DND-41 (cell line): Measurements from ENCODE around the gene AK8.

ENCODE experiments used
- ATAC-seq: fragments of 200-7000 bp; cut with Tn5 transposase; 3 replicates; pipeline ENCODE4 v1.9.1; 2021; ENCODE audit warnings: low read depth; ENCODE audit not compliant: insufficient read depth
- DNase-seq: peaks from one replicate; pipeline ENCODE4 v3.0.0-alpha.2; 2020
- H2AFZ ChIP-seq: 2 replicates; pipeline ENCODE4 v1.6.0; 2012; ENCODE audit warnings: low read depth, low read length
- H3K27ac ChIP-seq: 2 replicates; pipeline ENCODE4 v1.5.1; 2012; ENCODE audit warnings: low read length, inconsistent platforms
- H3K27me3 ChIP-seq: fragments of 200-600 bp; sonication (generic); 2 replicates; pipeline ENCODE4 v1.6.0; 2012; ENCODE audit warnings: low read length, mild to moderate bottlenecking, inconsistent platforms; ENCODE audit not compliant: insufficient read depth, poor library complexity
- H3K36me3 ChIP-seq: 2 replicates; pipeline ENCODE4 v1.5.1; 2012; ENCODE audit warnings: low read length, inconsistent platforms; ENCODE audit not compliant: insufficient read depth
- H3K4me1 ChIP-seq: 2 replicates; pipeline ENCODE4 v1.5.1; 2012; ENCODE audit warnings: mild to moderate bottlenecking, low read length; ENCODE audit not compliant: insufficient read depth
- H3K4me2 ChIP-seq: 2 replicates; pipeline ENCODE4 v1.6.0; 2012; ENCODE audit warnings: mild to moderate bottlenecking, moderate library complexity, low read length, inconsistent platforms; ENCODE audit not compliant: insufficient read depth
- H3K4me3 ChIP-seq, 2 experiments: fragments of 200-600 bp in 1 of 2; shearing (Covaris generic) in 1 of 2; 2 replicates each; pipeline ENCODE4 v1.5.1; 2012 to 2016; ENCODE audit warnings: inconsistent platforms in 2 of 2, low read length in 2 of 2, mild to moderate bottlenecking in 2 of 2, low read depth in 1 of 2, moderate library complexity in 1 of 2
- H3K79me2 ChIP-seq: 2 replicates; pipeline ENCODE4 v1.6.0; 2012; ENCODE audit warnings: low read length, inconsistent platforms; ENCODE audit not compliant: insufficient read depth
- H3K9ac ChIP-seq: 2 replicates; pipeline ENCODE4 v1.6.0; 2012; ENCODE audit warnings: low read depth, mild to moderate bottlenecking, inconsistent platforms, low read length, moderate library complexity
- H3K9me3 ChIP-seq: 2 replicates; pipeline ENCODE4 v1.5.1; 2012; ENCODE audit warnings: low read length, moderate library complexity, mild to moderate bottlenecking, inconsistent platforms; ENCODE audit not compliant: insufficient read depth, severe bottlenecking
- H4K20me1 ChIP-seq: 2 replicates; pipeline ENCODE4 v1.6.0; 2012; ENCODE audit warnings: low read length; ENCODE audit not compliant: insufficient read depth
- CTCF ChIP-seq: IDR thresholded peaks from 2 replicates; pipeline ENCODE4 v1.5.1; 2012; ENCODE audit warnings: borderline replicate concordance, low read length, moderate library complexity, mild to moderate bottlenecking; ENCODE audit not compliant: poor library complexity, severe bottlenecking; ENCODE audit errors: extremely low read depth
- EZH2 ChIP-seq: IDR thresholded peaks from 3 replicates; pipeline ENCODE4 v1.6.1; 2012; ENCODE audit warnings: borderline replicate concordance, low read depth, mild to moderate bottlenecking, moderate library complexity, low read length, inconsistent platforms; ENCODE audit not compliant: severe bottlenecking

AK8 gene

GRCh38 chr9:132873403-132873802, 4.7 kb downstream of the AK8 start:
- H3K4me2 ChIP-seq: no peak overlapping the region
- no peak overlapping the region for H2AFZ ChIP-seq
- H4K20me1 ChIP-seq: no peaks in the 10 kb centered on the region
- no peak for DNase-seq
- H3K9ac ChIP-seq: no peak overlapping the region
- peaks cover 9% of the 10 kb centered on the region for H3K4me1 ChIP-seq
- no peaks in the 10 kb centered on the region for H3K27me3 ChIP-seq
- no peak overlapping the region for H3K27ac ChIP-seq
- no peaks in the 10 kb centered on the region; the same call in 1 of the 2 replicates for H3K36me3 ChIP-seq
- no peaks in the 10 kb centered on the region for H3K9me3 ChIP-seq
- no peak for ATAC-seq
- H3K4me3 ChIP-seq: no peak overlapping the region
- no peak for TF ChIP-seq CTCF
- H3K79me2 ChIP-seq: no peaks in the 10 kb centered on the region

- H3K9ac ChIP-seq: no peak overlapping the region
- H3K4me2 ChIP-seq: no peak overlapping the region
- H4K20me1 ChIP-seq: no peaks in the 10 kb centered on the region
- TF ChIP-seq CTCF (no peak), EZH2 (no peak)
- no peaks in the 10 kb centered on the region for H3K4me1 ChIP-seq
- no peaks in the 10 kb centered on the region for H3K79me2 ChIP-seq
- H2AFZ ChIP-seq: no peak overlapping the region
- no peaks in the 10 kb centered on the region for H3K36me3 ChIP-seq
- H3K27me3 ChIP-seq: no peaks in the 10 kb centered on the region
- H3K4me3 ChIP-seq: no peak overlapping the region
- ATAC-seq (no peak), DNase-seq (no peak)
- H3K9me3 ChIP-seq: no peaks in the 10 kb centered on the region
- no peak overlapping the region for H3K27ac ChIP-seq
Observed at GRCh38 chr9:132869266-132869665, 8.8 kb downstream of the AK8 start.

GRCh38 chr9:132866898-132867297, 11.2 kb downstream of the AK8 start:
- no peak overlapping the region for H3K4me3 ChIP-seq
- no peaks in the 10 kb centered on the region for H3K36me3 ChIP-seq
- no peak for ATAC-seq
- H4K20me1 ChIP-seq: no peaks in the 10 kb centered on the region
- no peak overlapping the region for H2AFZ ChIP-seq
- H3K79me2 ChIP-seq: no peaks in the 10 kb centered on the region
- no peak overlapping the region for H3K9ac ChIP-seq
- H3K4me2 ChIP-seq: no peak overlapping the region
- no peaks in the 10 kb centered on the region for H3K27me3 ChIP-seq
- no peaks in the 10 kb centered on the region for H3K9me3 ChIP-seq
- no peak overlapping the region for H3K27ac ChIP-seq
- TF ChIP-seq EZH2 (no peak), CTCF (no peak)
- no peak for DNase-seq
- H3K4me1 ChIP-seq: peaks cover 14% of the 10 kb centered on the region

GRCh38 chr9:132864691-132865090, 13.4 kb downstream of the AK8 start:
- Histone ChIP-seq H4K20me1 (no peaks in the 10 kb centered on the region), H3K27ac (no peak overlapping the region), H3K79me2 (no peaks in the 10 kb centered on the region), H3K27me3 (no peaks in the 10 kb centered on the region), H3K4me1 (peaks cover 15% of the 10 kb centered on the region), H3K4me2 (no peak overlapping the region), H3K4me3 (no peak overlapping the region), H3K9me3 (no peaks in the 10 kb centered on the region), H3K9ac (no peak overlapping the region), H3K36me3 (no peaks in the 10 kb centered on the region), H2AFZ (no peak overlapping the region; the same call in 1 of the 2 replicates)
- DNase-seq (no peak), ATAC-seq (no peak)
- no peak for TF ChIP-seq CTCF
- TF ChIP-seq EZH2: no peak
